Gastrocnemius medialis (tissue), 4 donors: Measurements from ENCODE around the gene NVL. TPM values are rescaled to one million over a fixed set of nuclear protein-coding genes. Genes with fewer than 3 reads are reported as not detected.

Experiments used
- ATAC-seq, 2 donors: fragments of 150-250 bp; one replicate each; pipeline ENCODE4 v1.9.1; 2016
- DNase-seq, 2 donors: peaks; one replicate each; pipeline ENCODE4 v3.0.0-alpha.2; 2019
- H3K27ac ChIP-seq, 4 donors: fragments of 200-600 bp; sonication (generic); 1 replicate in 1 of 4; 2 replicates in 3 of 4; pipeline ENCODE4 v1.5.1; 2016 to 2018; ENCODE audit warnings: mild to moderate bottlenecking in 2 of 4, moderate library complexity in 1 of 4
- H3K27me3 ChIP-seq, 3 donors: fragments of 200-600 bp; sonication (generic) in 2 of 3; 1 replicate in 1 of 3; 2 replicates in 2 of 3; pipeline versions ENCODE4 v1.5.1 to v1.6.0; 2016 to 2019; ENCODE audit warnings: mild to moderate bottlenecking in 1 of 3, moderate library complexity in 1 of 3
- H3K36me3 ChIP-seq, 2 donors: fragments of 200-600 bp; sonication (generic) in 1 of 2; one replicate each; pipeline ENCODE4 v1.5.1; 2017 to 2018
- H3K4me1 ChIP-seq, 2 donors: fragments of 200-600 bp; sonication (generic) in 1 of 2; one replicate each; pipeline ENCODE4 v1.5.1; 2016 to 2017; ENCODE audit warnings: mild to moderate bottlenecking in 2 of 2
- H3K4me3 ChIP-seq, 4 donors: fragments of 200-600 bp; sonication (generic) in 3 of 4; 1 replicate in 1 of 4; 2 replicates in 3 of 4; pipeline ENCODE4 v1.5.1; 2016 to 2019; ENCODE audit warnings: mild to moderate bottlenecking in 2 of 4
- H3K9me3 ChIP-seq, 3 donors: fragments of 200-600 bp; sonication (generic) in 2 of 3; 1 replicate in 1 of 3; 2 replicates in 2 of 3; pipeline ENCODE4 v1.5.1; 2016 to 2019
- POLR2A ChIP-seq, 2 donors: fragments of 450-650 bp; IDR thresholded peaks; one replicate each; pipeline ENCODE4 v1.6.1; 2017; ENCODE audit warnings: antibody characterized with exemption in 2 of 2, mild to moderate bottlenecking in 2 of 2, moderate library complexity in 2 of 2
- in situ Hi-C, 4 donors: fragments of 200-750 bp; cut with MboI; loops; one replicate each; pipeline versions ENCODE4 v1.15.0 to v1.8.0; 2017; ENCODE audit warnings: low sequenced_read_pairs in 4 of 4
- intact Hi-C: fragments of 100-400 bp; cut with DNase I; formaldehyde crosslinking; loops from one replicate; pipeline ENCODE4 v1.15.1; 2023; ENCODE audit warnings: low total_unique reads
- microRNA-seq, 2 donors: library from miRNA; unstranded; fragments of <30 nt; microRNA quantifications; one replicate each; pipeline ENCODE4, GENCODE V29; 2016; ENCODE audit warnings: borderline replicate concordance in 2 of 2
- total RNA-seq, 4 donors: library from RNA; depleted of rRNA; stranded (reverse); fragments of >200 nt; gene quantifications; one replicate each; pipeline versions ENCODE4 v1.1.0 to v1.2.3, GENCODE V29; 2016
- TF ChIP-seq, protein P1 (sequence below), 5 experiments: fragments of 450-650 bp in 3 of 5; fragments of 200-600 bp in 2 of 5; sonication (generic) in 2 of 5; IDR thresholded peaks in 4 of 5; conservative IDR thresholded peaks in 1 of 5; 1 replicate in 4 of 5; 2 replicates in 1 of 5; pipeline ENCODE4 v1.5.1; 2016 to 2019; ENCODE audit warnings: antibody characterized with exemption in 5 of 5, mild to moderate bottlenecking in 3 of 5, moderate library complexity in 3 of 5

Gene NVL
- total RNA-seq, 4 donors from 2014 or later, result 6.5 to 32.5 (median 7.7) TPM

DNA sequence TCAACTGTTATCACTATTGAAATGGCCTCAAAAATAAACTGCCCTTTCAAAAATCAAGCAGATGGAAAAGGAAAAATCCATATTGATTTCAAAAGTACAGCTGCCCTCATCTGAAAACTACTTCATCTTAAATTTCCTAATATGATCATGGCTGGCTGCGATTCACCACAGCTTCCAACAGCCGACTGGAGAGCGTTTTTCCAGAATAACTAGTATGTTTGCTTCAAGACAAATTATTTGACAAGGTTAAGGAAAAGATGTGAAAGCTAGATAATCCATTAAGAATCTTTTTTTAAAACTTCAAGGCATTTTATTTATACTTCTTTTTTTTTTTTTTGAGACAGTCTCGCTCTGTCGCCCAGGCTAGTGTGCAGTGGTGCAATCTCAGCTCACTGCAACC, 151.1 kb downstream of the NVL start:
- Histone ChIP-seq H3K36me3 (no peaks in the 10 kb centered on the region), H3K4me1 (peaks cover 2 to 4% of the 10 kb centered on the region in 2 donors), H3K27me3 (no peaks in the 10 kb centered on the region), H3K27ac (no peak overlapping the region), H3K4me3 (no peak overlapping the region), H3K9me3 (no peaks in the 10 kb centered on the region)
- DNase-seq, result no peak
- TF ChIP-seq, protein P1, sequence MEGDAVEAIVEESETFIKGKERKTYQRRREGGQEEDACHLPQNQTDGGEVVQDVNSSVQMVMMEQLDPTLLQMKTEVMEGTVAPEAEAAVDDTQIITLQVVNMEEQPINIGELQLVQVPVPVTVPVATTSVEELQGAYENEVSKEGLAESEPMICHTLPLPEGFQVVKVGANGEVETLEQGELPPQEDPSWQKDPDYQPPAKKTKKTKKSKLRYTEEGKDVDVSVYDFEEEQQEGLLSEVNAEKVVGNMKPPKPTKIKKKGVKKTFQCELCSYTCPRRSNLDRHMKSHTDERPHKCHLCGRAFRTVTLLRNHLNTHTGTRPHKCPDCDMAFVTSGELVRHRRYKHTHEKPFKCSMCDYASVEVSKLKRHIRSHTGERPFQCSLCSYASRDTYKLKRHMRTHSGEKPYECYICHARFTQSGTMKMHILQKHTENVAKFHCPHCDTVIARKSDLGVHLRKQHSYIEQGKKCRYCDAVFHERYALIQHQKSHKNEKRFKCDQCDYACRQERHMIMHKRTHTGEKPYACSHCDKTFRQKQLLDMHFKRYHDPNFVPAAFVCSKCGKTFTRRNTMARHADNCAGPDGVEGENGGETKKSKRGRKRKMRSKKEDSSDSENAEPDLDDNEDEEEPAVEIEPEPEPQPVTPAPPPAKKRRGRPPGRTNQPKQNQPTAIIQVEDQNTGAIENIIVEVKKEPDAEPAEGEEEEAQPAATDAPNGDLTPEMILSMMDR (IDR thresholded peaks at IDR 0.05 in 4 of 5, conservative IDR thresholded peaks at IDR 0.05 in 1 of 5), result no peak
- no peak for TF ChIP-seq POLR2A (IDR thresholded peaks at IDR 0.05)
- no peak for ATAC-seq
- in situ Hi-C loops, result no loop called here
- intact Hi-C loops, result no loop called here

DNA sequence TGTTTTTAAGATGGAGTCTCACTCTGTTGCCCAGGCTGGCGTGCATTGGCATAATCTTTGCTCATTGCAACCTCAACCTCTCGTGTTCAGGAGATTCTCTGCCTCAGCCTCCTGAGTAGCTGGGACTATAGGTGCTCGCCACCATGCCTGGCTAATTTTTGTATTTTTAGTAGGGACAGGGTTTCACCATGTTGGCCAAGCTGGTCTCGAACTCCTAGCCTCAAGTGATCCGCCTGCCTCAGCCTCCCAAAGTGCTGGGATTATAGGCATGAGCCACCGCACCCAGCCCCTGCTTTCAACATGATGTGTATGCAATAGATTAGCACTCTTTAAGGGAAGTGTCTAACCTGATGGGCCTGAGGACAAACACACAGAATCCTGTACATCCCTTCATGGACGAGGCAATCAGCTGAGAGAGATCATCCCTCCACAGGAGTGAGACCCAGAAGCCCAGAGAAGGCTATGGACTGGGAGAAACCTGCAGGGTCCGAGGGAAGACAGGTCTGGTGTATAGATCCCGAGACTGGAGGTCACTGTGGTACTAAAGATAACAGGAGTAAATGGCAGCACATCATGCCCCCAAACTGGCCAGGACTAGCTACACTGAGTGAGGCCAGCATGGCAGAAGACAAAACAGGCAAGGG, 152.5 kb downstream of the NVL start:
- intact Hi-C loops, result no loop called here
- Histone ChIP-seq H3K4me3 (no peak overlapping the region), H3K27me3 (no peaks in the 10 kb centered on the region), H3K36me3 (no peaks in the 10 kb centered on the region), H3K27ac (no peak overlapping the region), H3K4me1 (peaks cover 0 to 3% of the 10 kb centered on the region in 2 donors), H3K9me3 (no peaks in the 10 kb centered on the region)
- ATAC-seq (no peak), DNase-seq (no peak)
- in situ Hi-C loops, result no loop called here
- TF ChIP-seq, protein P1 (IDR thresholded peaks at IDR 0.05 in 4 of 5, conservative IDR thresholded peaks at IDR 0.05 in 1 of 5), result no peak

Small RNA genes within 50 kb of the gene (microRNA-seq; reads per million reads assigned to microRNA genes)
- 0.85 to 3.5 reads per million in 2 donors for gene MIR320B2

Other genes starting within 250 kb of the NVL start
- gene FBXO28, start 216.1 kb downstream of the NVL start, total RNA-seq, result 10 to 100 TPM; 20.2 to 30.9 (median 27.4) TPM
- gene DEGS1, start 146.9 kb downstream of the NVL start, total RNA-seq, result 10 to 100 TPM; 21.5 to 26.3 (median 24.2) TPM
- gene CNIH4, start 26.7 kb upstream of the NVL start, total RNA-seq, result 10 to 100 TPM; 24.5 to 58.5 (median 39.1) TPM
- 10 to 100 TPM; 62.1 to 86.5 (median 74.0) TPM for gene WDR26, start 104.6 kb upstream of the NVL start, total RNA-seq